Measurements from ENCODE around the gene ADAMTS8. TPM values are rescaled to one million over a fixed set of nuclear protein-coding genes. Genes with fewer than 3 reads are reported as not detected.

ADAMTS8 gene
- polyA plus RNA-seq, 1 of the 3 experiments (the other 2 are of a cell fraction) = not detected

DNA sequence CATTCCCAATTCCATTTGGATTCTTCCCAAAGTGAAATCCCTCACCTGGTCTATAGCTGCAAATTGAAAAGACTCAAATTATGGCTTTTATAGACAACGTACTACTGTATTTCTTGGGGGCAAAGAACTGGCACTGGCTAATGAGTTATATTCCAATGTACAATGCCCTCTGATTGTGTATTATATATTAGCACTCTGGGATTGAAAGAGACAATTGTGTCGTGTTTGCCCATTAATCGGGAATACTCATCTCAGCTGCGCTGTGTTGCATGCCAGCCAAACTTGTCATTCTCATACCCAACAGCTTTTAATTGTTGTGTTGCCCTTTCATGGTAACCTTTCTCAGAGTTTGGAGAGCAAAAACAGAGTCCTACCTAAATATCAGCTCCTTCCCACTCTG, 58.7 kb downstream of the ADAMTS8 start (continued):
- no peak for TF ChIP-seq CTCF (IDR thresholded peaks at IDR 0.05)
- TF ChIP-seq NRF1 (IDR thresholded peaks at IDR 0.05; ENCODE audit: low read depth, low read length) = no peak

DNA sequence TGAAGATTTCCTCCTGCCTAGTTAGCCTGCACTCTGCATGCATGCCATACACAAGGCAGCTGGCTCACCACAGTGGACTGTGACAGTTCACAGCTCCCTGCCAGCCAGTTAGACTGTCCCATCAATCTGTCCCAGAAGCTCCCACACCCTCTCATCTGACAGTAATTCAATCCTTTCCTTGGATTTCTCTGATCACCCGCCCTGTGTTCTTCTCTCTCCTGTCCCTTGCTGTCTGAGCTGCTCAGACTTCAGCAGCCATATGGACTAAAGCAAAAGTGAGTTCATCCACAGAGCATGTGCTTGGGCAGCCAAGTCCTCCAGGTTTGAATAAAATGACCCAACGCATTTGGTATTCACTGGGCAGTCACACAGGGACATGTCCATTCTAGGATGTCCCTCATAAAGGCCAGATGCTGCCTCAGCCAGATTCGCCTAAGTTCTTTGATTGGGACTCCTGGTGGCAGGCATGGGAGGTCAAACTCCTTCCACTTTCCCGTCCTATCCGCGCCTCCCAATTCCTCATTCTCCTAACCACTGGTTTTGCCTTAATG, 59.2 kb downstream of the ADAMTS8 start:
- no peaks in the 10 kb centered on the region for H3K36me3 ChIP-seq (replicated peaks in 1 of 2; ENCODE audit: control insufficient read depth in 1 of 2, insufficient read depth in 2 of 2, low read length in 1 of 2)
- no peaks in the 10 kb centered on the region; the same call in 1 of the 2 replicates for H3K27me3 ChIP-seq (ENCODE audit: insufficient read depth)
- no peak overlapping the region for H3K27ac ChIP-seq (ENCODE audit: low read depth in 2 of 2, low read length in 1 of 2)
- no peaks in the 10 kb centered on the region for H3F3A ChIP-seq (replicated peaks; ENCODE audit: insufficient read depth)
- DNase-seq = no peak
- no peak overlapping the region for H3K9ac ChIP-seq
- no peaks in the 10 kb centered on the region for H3K79me2 ChIP-seq (ENCODE audit: insufficient read depth)
- no peaks in the 10 kb centered on the region for H3K9me3 ChIP-seq
- no peak overlapping the region for H3K4me2 ChIP-seq
- no peak overlapping the region for H2AFZ ChIP-seq (ENCODE audit: low read depth)
- no peaks in the 10 kb centered on the region for H3K4me1 ChIP-seq (ENCODE audit: control insufficient read depth in 1 of 2, insufficient read depth in 2 of 2, low read depth in 1 of 2, low read length in 1 of 2)
- no peaks in the 10 kb centered on the region for H4K20me1 ChIP-seq (ENCODE audit: insufficient read depth)
- no peak overlapping the region for H3K4me3 ChIP-seq (ENCODE audit: low read depth in 2 of 2, low read length in 1 of 2)
- TF ChIP-seq GATA2 (CRISPR knock-in tag; IDR thresholded peaks at IDR 0.05) = no peak
- no peak for TF ChIP-seq NFIC (IDR thresholded peaks at IDR 0.05; ENCODE audit: borderline replicate concordance)
- TF ChIP-seq TCF12 (IDR thresholded peaks at IDR 0.05) = no peak
- no peak for TF ChIP-seq RCOR1 (IDR thresholded peaks at IDR 0.05; ENCODE audit: low read length)
- no peak for TF ChIP-seq JUND (IDR thresholded peaks at IDR 0.05)
- no peak for TF ChIP-seq RAD21 (IDR thresholded peaks at IDR 0.05; ENCODE audit: low read length)
- TF ChIP-seq CTCF (IDR thresholded peaks at IDR 0.05) = no peak
- TF ChIP-seq, protein P1, sequence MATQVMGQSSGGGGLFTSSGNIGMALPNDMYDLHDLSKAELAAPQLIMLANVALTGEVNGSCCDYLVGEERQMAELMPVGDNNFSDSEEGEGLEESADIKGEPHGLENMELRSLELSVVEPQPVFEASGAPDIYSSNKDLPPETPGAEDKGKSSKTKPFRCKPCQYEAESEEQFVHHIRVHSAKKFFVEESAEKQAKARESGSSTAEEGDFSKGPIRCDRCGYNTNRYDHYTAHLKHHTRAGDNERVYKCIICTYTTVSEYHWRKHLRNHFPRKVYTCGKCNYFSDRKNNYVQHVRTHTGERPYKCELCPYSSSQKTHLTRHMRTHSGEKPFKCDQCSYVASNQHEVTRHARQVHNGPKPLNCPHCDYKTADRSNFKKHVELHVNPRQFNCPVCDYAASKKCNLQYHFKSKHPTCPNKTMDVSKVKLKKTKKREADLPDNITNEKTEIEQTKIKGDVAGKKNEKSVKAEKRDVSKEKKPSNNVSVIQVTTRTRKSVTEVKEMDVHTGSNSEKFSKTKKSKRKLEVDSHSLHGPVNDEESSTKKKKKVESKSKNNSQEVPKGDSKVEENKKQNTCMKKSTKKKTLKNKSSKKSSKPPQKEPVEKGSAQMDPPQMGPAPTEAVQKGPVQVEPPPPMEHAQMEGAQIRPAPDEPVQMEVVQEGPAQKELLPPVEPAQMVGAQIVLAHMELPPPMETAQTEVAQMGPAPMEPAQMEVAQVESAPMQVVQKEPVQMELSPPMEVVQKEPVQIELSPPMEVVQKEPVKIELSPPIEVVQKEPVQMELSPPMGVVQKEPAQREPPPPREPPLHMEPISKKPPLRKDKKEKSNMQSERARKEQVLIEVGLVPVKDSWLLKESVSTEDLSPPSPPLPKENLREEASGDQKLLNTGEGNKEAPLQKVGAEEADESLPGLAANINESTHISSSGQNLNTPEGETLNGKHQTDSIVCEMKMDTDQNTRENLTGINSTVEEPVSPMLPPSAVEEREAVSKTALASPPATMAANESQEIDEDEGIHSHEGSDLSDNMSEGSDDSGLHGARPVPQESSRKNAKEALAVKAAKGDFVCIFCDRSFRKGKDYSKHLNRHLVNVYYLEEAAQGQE (IDR thresholded peaks at IDR 0.05; ENCODE audit: low read depth, low read length) = no peak
- WGBS (ENCODE audit: low lambda C conversion rate) = 49% methylated on average over 6 of the region's 6 CpGs
- POLR2A ChIA-PET = no interaction called here
- CTCF ChIA-PET = interaction anchor here (0.7 kb wide), 1 partner anchor 14 kb away, joined by 3 read pairs; no protein-coding TSS in a partner anchor
- H3K9me2 ChIP-seq = no peaks in the 10 kb centered on the region
